ENCODE measurements around the gene HPGDS. TPM values are rescaled to one million over a fixed set of nuclear protein-coding genes. Genes with fewer than 3 reads are reported as not detected.

The HPGDS gene
- polyA plus RNA-seq, 1 donor (not counting 4 experiments of a cell fraction or from before 2014, with no cell fraction given) = not detected

GRCh38 chr4:94371290-94371689 lies 28.7 kb upstream of the HPGDS start:
- DNase-seq (ENCODE audit: low read depth, low spot score) (no peak), FAIRE-seq (no peak)
- TF ChIP-seq EZH2 (IDR thresholded peaks at IDR 0.05; ENCODE audit: low read length) = no peak
- no peak for TF ChIP-seq CTCF (optimal IDR thresholded peaks at IDR 0.05 in 1 of 3, IDR thresholded peaks at IDR 0.05 in 1 of 3, conservative IDR thresholded peaks at IDR 0.05 in 1 of 3; ENCODE audit: extremely low read depth in 1 of 3, insufficient read depth in 2 of 3, low read length in 3 of 3)
- dilution Hi-C loops (cut with MboI; ENCODE audit: extremely low pct_ligation_motif_present, low sequenced_read_pairs) = no loop called here
- H3K27ac ChIP-seq (ENCODE audit: control insufficient read depth, insufficient read depth, low read length) = no peak overlapping the region
- no peak overlapping the region for H3K4me3 ChIP-seq (ENCODE audit: control insufficient read depth in 2 of 3, extremely low read depth in 1 of 3, insufficient read depth in 2 of 3, low read depth in 1 of 3, low read length in 3 of 3)
- no peaks in the 10 kb centered on the region for H4K20me1 ChIP-seq (ENCODE audit: control insufficient read depth, extremely low read depth, insufficient read depth, low read length)
- no peak overlapping the region for H2AFZ ChIP-seq (ENCODE audit: control insufficient read depth, low read length)
- no peaks in the 10 kb centered on the region for H3K27me3 ChIP-seq (ENCODE audit: control insufficient read depth, extremely low read depth, insufficient read depth, low read length)
- no peaks in the 10 kb centered on the region for H3K9me1 ChIP-seq (ENCODE audit: control insufficient read depth, extremely low read depth, insufficient read depth, low read length)
- H3K36me3 ChIP-seq (ENCODE audit: control insufficient read depth in 2 of 2, extremely low read depth in 1 of 2, insufficient read depth in 2 of 2, low read length in 2 of 2) = no peaks in the 10 kb centered on the region
- no peaks in the 10 kb centered on the region for H3K79me2 ChIP-seq (ENCODE audit: control insufficient read depth, insufficient read depth, low read length)
- H3K9ac ChIP-seq (ENCODE audit: control insufficient read depth, extremely low read depth, insufficient read depth, low read length) = no peak overlapping the region
- no peaks in the 10 kb centered on the region for H3K4me1 ChIP-seq (ENCODE audit: control insufficient read depth, extremely low read depth, insufficient read depth, low read length)
- H3K9me3 ChIP-seq (ENCODE audit: control insufficient read depth, low read depth, low read length) = no peaks in the 10 kb centered on the region
- H3K4me2 ChIP-seq (ENCODE audit: control insufficient read depth, extremely low read depth, insufficient read depth, low read depth, low read length) = no peak overlapping the region

- FAIRE-seq (no peak), DNase-seq (ENCODE audit: low read depth, low spot score) (no peak)
- Histone ChIP-seq H3K9me1 (ENCODE audit: control insufficient read depth, extremely low read depth, insufficient read depth, low read length) (no peaks in the 10 kb centered on the region), H4K20me1 (ENCODE audit: control insufficient read depth, extremely low read depth, insufficient read depth, low read length) (no peaks in the 10 kb centered on the region), H3K27me3 (ENCODE audit: control insufficient read depth, extremely low read depth, insufficient read depth, low read length) (no peaks in the 10 kb centered on the region), H3K9ac (ENCODE audit: control insufficient read depth, extremely low read depth, insufficient read depth, low read length) (no peak overlapping the region), H3K27ac (ENCODE audit: control insufficient read depth, insufficient read depth, low read length) (no peak overlapping the region), H3K4me3 (ENCODE audit: control insufficient read depth in 2 of 3, extremely low read depth in 1 of 3, insufficient read depth in 2 of 3, low read depth in 1 of 3, low read length in 3 of 3) (no peak overlapping the region), H3K79me2 (ENCODE audit: control insufficient read depth, insufficient read depth, low read length) (no peaks in the 10 kb centered on the region), H3K4me1 (ENCODE audit: control insufficient read depth, extremely low read depth, insufficient read depth, low read length) (no peaks in the 10 kb centered on the region), H3K9me3 (ENCODE audit: control insufficient read depth, low read depth, low read length) (no peaks in the 10 kb centered on the region), H3K4me2 (ENCODE audit: control insufficient read depth, extremely low read depth, insufficient read depth, low read depth, low read length) (no peak overlapping the region), H2AFZ (ENCODE audit: control insufficient read depth, low read length) (no peak overlapping the region), H3K36me3 (ENCODE audit: control insufficient read depth in 2 of 2, extremely low read depth in 1 of 2, insufficient read depth in 2 of 2, low read length in 2 of 2) (no peaks in the 10 kb centered on the region)
- dilution Hi-C loops (cut with MboI; ENCODE audit: extremely low pct_ligation_motif_present, low sequenced_read_pairs) = no loop called here
- TF ChIP-seq EZH2 (IDR thresholded peaks at IDR 0.05; ENCODE audit: low read length) = no peak
- TF ChIP-seq CTCF (optimal IDR thresholded peaks at IDR 0.05 in 1 of 3, IDR thresholded peaks at IDR 0.05 in 1 of 3, conservative IDR thresholded peaks at IDR 0.05 in 1 of 3; ENCODE audit: extremely low read depth in 1 of 3, insufficient read depth in 2 of 3, low read length in 3 of 3) = no peak
Observed at GRCh38 chr4:94370533-94371254, 28.1 kb upstream of the HPGDS start.

Data from keratinocyte (primary cell).